GM19324 (cell line): ENCODE measurements around the gene FYN.

Experiments
- ATAC-seq: cut with Tn5 transposase; IDR thresholded peaks from one replicate; pipeline ENCODE4 v1.9.1; 2021; ENCODE audit warnings: mild to moderate bottlenecking, moderate library complexity; ENCODE audit not compliant: unreplicated experiment, low FRiP score

Gene FYN

GRCh38 chr6:111738156-111738555, 135.1 kb downstream of the FYN start:
- ATAC-seq, result no peak

- ATAC-seq, result no peak
Observed at GRCh38 chr6:111737065-111737521, 136.2 kb downstream of the FYN start.

- ATAC-seq, result no peak
Observed at GRCh38 chr6:111736005-111736608, 137.1 kb downstream of the FYN start.

GRCh38 chr6:111734068-111735061, 138.9 kb downstream of the FYN start:
- no peak for ATAC-seq

GRCh38 chr6:111732390-111732789, 140.9 kb downstream of the FYN start:
- no peak for ATAC-seq

- no peak for ATAC-seq
Observed at GRCh38 chr6:111731456-111732195, 141.6 kb downstream of the FYN start.

- ATAC-seq, result no peak
Observed at GRCh38 chr6:111730864-111731263, 142.4 kb downstream of the FYN start.

GRCh38 chr6:111727802-111728201, 145.4 kb downstream of the FYN start:
- ATAC-seq, result no peak

GRCh38 chr6:111727041-111727440, 146.2 kb downstream of the FYN start:
- ATAC-seq, result no peak

GRCh38 chr6:111725446-111726112, 147.7 kb downstream of the FYN start:
- ATAC-seq, result no peak

- ATAC-seq, result peak; percentile 94
Observed at GRCh38 chr6:111724505-111724904, 148.7 kb downstream of the FYN start.

GRCh38 chr6:111724039-111724438, 149.2 kb downstream of the FYN start:
- ATAC-seq, result peak; percentile 41

GRCh38 chr6:111723412-111723970, 149.8 kb downstream of the FYN start:
- no peak for ATAC-seq

- no peak for ATAC-seq
Observed at GRCh38 chr6:111722179-111722731, 151.0 kb downstream of the FYN start.

GRCh38 chr6:111721753-111722154, 151.5 kb downstream of the FYN start:
- ATAC-seq, result no peak

GRCh38 chr6:111720931-111721496, 152.2 kb downstream of the FYN start:
- ATAC-seq, result no peak

GRCh38 chr6:111718990-111719389, 154.3 kb downstream of the FYN start:
- ATAC-seq, result no peak

- no peak for ATAC-seq
Observed at GRCh38 chr6:111718326-111718725, 154.9 kb downstream of the FYN start.

GRCh38 chr6:111717621-111718020, 155.6 kb downstream of the FYN start:
- no peak for ATAC-seq
